Measurements from ENCODE around the gene APOC4. TPM values are rescaled to one million over a fixed set of nuclear protein-coding genes. Genes with fewer than 3 reads are reported as not detected.

The APOC4 gene
- polyA plus RNA-seq, 2 of the 4 experiments (the other 2 are of a cell fraction) = not detected

- 75% methylated on average over 9 of the region's 9 CpGs for WGBS (ENCODE audit: missing lambda C conversion rate)
- Histone ChIP-seq H3K4me1 (peaks cover 16% of the 10 kb centered on the region), H3K9me3 (no peaks in the 10 kb centered on the region), H3K27ac (no peak overlapping the region), H3K4me2 (no peak overlapping the region), H3K4me3 (no peak overlapping the region)
- ChIA-PET POLR2A (no interaction called here), CTCF (interaction anchor here (0.7 to 4.5 kb wide), 13 partner anchors 8 to 584 kb away, joined by 3 to 38 read pairs (median 4); partner anchors contain the start of genes APOE and NECTIN2)
- DNase-seq (ENCODE audit: low read depth in 1 of 2, low spot score in 1 of 2) = no peak
- no peak for ATAC-seq
- TF ChIP-seq SMC3 (IDR thresholded peaks at IDR 0.05) = no peak
- no peak for TF ChIP-seq JUNB (IDR thresholded peaks at IDR 0.05)
- no peak for TF ChIP-seq HMGXB4 (CRISPR knock-in tag; IDR thresholded peaks at IDR 0.05; ENCODE audit: borderline replicate concordance)
- no peak for TF ChIP-seq CBX8 (IDR thresholded peaks at IDR 0.05)
- TF ChIP-seq RAD21 (conservative IDR thresholded peaks at IDR 0.05 in 1 of 2, IDR thresholded peaks at IDR 0.05 in 1 of 2) = no peak
- TF ChIP-seq TFCP2L1 (CRISPR knock-in tag; IDR thresholded peaks at IDR 0.05) = no peak
- TF ChIP-seq TP53 (CRISPR knock-in tag; IDR thresholded peaks at IDR 0.05) = no peak
- no peak for TF ChIP-seq ESRRA (IDR thresholded peaks at IDR 0.05; ENCODE audit: borderline replicate concordance, low read length)
- no peak for TF ChIP-seq FOSB (CRISPR knock-in tag; IDR thresholded peaks at IDR 0.05)
- TF ChIP-seq ATOH8 (CRISPR knock-in tag; IDR thresholded peaks at IDR 0.05; ENCODE audit: low read depth) = no peak
- no peak for TF ChIP-seq MAZ (IDR thresholded peaks at IDR 0.05; ENCODE audit: borderline replicate concordance, low read depth, low read length)
- no peak for TF ChIP-seq CEBPB (IDR thresholded peaks at IDR 0.05)
- TF ChIP-seq RARB (CRISPR knock-in tag; IDR thresholded peaks at IDR 0.05) = no peak
- TF ChIP-seq KDM1A (IDR thresholded peaks at IDR 0.05; ENCODE audit: low read depth) = no peak
- TF ChIP-seq BCL3 (IDR thresholded peaks at IDR 0.05) = no peak
- no peak for FAIRE-seq
Observed at GRCh38 chr19:44894946-44895345, 47.1 kb upstream of the APOC4 start.

- Histone ChIP-seq H3K27ac (no peak overlapping the region), H3K4me1 (peaks cover 7% of the 10 kb centered on the region), H3K4me2 (no peak overlapping the region), H3K9me3 (no peaks in the 10 kb centered on the region), H3K4me3 (no peak overlapping the region)
- no peak for ATAC-seq
- no peak for FAIRE-seq
- no peak for DNase-seq (ENCODE audit: low read depth in 1 of 2, low spot score in 1 of 2)
- WGBS (ENCODE audit: missing lambda C conversion rate) = 93% methylated on average over 8 of the region's 8 CpGs
- POLR2A ChIA-PET = interaction anchor here (0.7 kb wide), 2 partner anchors 46 to 504 kb away, joined by 3 to 7 read pairs; no protein-coding TSS in a partner anchor
- CTCF ChIA-PET = interaction anchor here (0.5 to 4.5 kb wide), 6 partner anchors 13 to 1155 kb away, joined by 3 to 22 read pairs (median 4); no protein-coding TSS in a partner anchor
- TF ChIP-seq CHD4 (IDR thresholded peaks at IDR 0.05; ENCODE audit: borderline replicate concordance) (no peak), MAX (IDR thresholded peaks at IDR 0.05) (no peak), ZC3H11A (IDR thresholded peaks at IDR 0.05) (no peak), SREBF2 (IDR thresholded peaks at IDR 0.05) (no peak), ZNF302 (CRISPR knock-in tag; IDR thresholded peaks at IDR 0.05) (no peak), JUN (IDR thresholded peaks at IDR 0.05) (no peak), ATOH8 (CRISPR knock-in tag; IDR thresholded peaks at IDR 0.05; ENCODE audit: low read depth) (no peak), FOSL2 (IDR thresholded peaks at IDR 0.05) (no peak), FOSL2 (CRISPR knock-in tag; IDR thresholded peaks at IDR 0.05) (no peak), HOXB13 (CRISPR knock-in tag; IDR thresholded peaks at IDR 0.05; ENCODE audit: low read depth) (no peak), CEBPB (IDR thresholded peaks at IDR 0.05) (no peak), ESRRA (IDR thresholded peaks at IDR 0.05; ENCODE audit: borderline replicate concordance, low read length) (no peak), USF2 (IDR thresholded peaks at IDR 0.05) (no peak), TP53 (CRISPR knock-in tag; IDR thresholded peaks at IDR 0.05) (no peak)
Observed at GRCh38 chr19:44897835-44898234, 44.2 kb upstream of the APOC4 start.

Data from A549 (cell line).